IPS-NIHi11 (cell line): ENCODE measurements around the gene ZNF23.

Experiments
- DNase-seq: peaks from one replicate; pipeline ENCODE4 v3.0.0; 2012; ENCODE audit warnings: mixed read lengths, low spot score

Gene ZNF23

DNA sequence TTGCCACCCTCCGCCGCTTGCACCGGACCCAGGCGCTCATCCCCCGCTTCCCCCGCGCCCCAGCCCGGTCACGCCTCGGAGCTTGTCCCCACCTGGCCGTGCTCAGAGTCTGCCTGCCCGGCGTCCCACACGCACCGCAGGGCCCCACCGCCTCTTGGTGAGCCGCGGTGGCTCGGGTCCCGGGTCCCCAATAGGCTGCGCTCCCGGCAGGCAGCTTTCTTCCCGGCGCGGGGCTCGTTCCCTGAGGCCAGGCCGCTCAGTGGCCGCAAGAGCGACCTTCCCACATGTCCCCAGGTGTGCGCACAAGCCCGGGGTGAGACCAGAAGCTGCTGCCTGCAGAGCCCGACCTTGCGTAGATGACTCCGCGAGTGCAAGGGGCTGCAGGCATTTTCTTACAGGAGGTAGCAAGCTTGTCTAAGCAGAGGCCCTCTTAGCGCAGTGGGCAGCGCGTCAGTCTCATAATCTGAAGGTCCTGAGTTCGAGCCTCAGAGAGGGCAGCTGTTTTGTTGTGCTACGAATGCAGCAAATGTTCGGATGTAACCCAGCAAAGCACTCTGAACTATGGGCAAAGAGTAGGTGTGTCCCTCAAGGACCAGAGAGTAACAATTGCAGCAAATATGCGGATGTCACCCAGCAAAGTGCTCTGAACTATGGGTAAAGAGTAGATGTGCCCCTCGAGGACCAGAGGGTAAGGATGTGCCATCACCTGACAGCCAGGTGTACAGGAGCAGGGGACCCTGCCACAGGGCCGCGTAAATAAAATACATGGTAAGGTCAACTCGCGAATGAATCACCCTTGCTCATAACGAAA is 35.8 kb downstream of the ZNF23 start:
- DNase-seq: peak; percentile 90

DNA sequence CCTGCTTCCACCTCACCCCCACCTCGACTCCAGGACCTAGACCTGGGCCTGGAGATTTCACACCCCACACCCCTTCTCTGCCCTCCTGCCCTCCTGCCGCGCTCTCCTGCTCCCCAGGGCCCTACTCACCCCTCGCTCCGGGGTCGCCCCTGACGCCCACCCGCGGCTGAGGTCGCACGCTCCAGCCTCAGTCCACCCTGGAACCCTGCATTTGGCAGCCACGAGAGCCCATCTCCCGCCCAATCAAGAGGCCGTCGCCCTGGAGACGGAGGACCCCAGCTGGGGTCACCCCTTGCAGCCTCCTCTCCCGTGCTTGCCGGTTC is 36.3 kb downstream of the ZNF23 start:
- DNase-seq: no peak

DNA sequence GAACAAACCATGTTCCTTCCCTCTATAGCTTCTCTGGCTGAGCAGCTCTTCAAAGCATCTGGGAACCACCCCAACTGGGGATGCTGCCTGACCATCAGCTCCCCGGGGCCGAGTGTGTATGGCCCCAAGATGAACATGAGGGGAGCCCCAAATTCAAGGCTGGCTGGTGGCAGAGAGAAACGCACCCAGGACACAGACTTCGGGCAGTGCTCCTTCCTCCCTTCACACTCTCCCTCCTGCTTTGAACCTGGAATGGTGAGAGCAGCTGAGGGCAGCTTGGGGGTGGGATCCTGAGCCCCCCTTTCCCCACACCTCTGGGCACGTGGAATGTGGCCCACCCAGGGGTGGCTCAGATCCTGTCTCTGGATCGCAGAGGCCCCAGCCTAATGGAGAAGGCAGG is 37.4 kb downstream of the ZNF23 start:
- DNase-seq: no peak

DNA sequence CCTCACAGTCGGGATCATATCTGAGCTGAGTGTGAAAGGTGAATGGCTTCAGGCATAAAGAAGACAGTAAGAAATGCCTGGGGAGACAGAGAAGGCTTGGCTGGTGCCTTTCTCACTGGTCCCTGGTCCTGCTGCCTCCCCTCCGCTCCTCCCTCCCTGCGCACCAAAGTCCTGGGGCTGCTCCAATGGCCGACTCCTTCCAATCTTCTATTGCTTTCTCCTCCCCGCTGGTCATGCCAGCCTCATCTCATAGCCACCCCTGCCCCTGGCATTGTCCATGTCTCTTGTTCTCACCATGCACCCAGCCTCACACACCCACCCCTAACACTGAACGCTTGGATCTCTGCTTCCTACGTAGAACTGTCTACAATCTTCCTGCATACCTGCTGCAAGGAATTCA is 38.2 kb downstream of the ZNF23 start:
- no peak for DNase-seq

DNA sequence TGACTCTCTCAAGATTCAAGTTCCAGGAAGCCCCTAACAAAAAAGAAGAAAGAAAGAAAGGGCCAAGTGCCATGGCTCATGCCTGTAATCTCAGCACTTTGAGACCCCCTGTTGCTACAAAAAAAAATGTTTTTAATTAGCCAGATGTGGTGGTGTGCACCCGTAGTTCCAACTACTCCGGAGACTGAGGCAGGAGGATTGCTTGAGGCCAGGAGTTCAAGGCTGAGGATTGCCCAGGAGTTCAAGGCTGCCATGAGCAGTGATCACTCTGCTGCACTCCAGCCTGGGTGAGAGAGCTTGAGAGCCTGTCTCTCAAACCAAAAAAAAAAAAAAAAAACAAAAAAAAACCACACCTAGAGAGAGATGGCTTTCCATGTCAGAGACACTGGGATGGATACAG is 39.0 kb downstream of the ZNF23 start:
- no peak for DNase-seq

DNA sequence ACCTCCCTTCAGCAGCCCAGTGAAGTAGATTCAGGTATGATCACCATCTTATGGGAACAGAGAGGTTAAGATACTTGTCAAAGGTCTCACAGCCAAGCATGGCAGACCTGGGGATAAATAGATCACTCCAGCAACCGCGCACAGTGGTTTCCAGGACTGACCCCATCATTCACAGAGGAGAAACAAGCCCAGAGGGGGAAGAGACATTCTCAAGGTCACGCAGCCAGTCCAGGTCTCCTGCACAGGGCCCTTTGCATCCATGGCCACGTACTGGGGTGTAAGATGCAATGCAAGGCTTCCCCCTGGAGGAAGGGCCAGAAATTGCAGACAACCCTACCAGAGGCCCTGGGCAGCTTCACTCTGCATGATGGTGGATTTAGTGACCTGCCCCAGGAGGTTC is 40.1 kb downstream of the ZNF23 start:
- peak; percentile 69 for DNase-seq

DNA sequence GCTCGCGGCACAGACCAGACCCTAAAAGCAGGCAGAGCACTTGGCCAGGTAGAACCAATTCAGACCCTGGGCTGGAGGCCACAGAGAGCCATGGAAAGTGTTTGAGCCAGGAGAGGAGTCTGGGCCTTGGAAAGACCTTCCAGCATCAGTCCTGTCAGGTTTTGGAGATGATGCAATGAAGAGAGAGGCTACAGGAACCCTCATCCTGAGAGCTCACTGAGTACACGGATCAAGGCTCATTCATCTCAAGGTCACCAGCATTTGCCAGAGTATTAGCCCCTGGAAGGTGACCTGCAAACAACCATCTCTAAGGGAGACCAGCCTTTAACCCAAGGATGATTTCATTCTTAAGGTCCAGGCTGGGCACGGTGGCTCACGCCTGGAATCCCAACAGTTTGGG is 48.0 kb downstream of the ZNF23 start:
- DNase-seq: no peak

DNA sequence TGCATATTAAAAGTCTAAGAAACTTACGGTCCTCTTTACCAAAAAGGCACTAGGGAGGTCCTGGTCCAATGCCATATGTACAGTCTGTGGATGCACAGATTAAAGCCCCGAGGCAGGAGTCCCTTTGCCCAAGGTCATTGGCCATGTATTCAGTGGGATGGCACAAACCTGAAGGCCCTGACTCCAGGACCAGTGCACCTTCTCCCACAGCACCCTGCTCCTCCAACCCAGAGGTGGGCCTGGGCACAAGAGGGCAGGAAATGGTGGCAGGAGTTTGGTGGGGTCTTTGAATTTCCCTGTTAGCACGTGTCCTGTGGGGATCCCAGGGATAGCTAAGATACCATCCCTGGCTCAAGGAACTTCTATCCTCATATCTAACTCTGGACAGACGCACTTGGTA is 48.7 kb downstream of the ZNF23 start:
- no peak for DNase-seq

DNA sequence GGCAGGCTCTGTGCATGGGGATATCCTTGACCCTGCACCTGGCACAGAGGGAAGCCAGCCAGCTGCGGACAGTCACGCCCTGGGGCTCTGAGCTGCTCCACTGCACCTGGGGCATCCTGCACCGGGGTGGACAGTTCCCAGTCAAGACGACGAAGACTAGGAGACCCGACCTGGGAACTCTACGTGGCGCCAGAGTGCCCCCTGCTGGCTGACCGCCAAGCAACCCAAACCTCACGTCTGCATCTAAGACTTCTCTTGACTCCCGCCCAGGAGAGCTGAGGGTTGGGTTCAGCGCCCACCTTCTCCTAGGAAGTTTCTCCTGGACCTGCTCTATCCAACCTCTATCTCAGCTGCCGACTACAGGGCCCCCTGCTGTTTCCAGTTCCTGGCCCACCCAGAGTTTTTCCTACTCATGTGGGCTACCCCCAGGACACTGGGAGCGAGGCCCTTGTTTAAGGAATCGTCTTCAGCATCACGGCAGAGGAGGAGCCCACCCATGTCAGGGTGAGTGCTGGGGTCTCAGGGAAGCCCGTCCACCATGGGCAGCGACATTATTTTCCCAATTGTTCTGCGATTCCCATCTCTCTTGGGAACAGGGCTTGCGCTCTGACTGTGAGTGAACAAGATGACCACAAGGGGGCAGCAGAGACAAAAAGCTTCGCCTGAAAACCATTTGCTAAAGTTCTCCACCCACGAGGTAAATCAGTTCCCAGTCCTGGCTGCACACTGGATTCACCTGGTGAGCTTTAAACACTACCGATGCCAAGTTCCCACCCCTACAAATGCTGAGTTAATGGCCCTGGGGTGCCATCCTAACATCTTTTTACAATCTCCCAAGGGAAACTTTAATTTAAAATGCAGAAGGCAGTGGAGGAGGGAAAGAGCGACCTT is 49.5 kb downstream of the ZNF23 start:
- DNase-seq: peak; percentile 90

DNA sequence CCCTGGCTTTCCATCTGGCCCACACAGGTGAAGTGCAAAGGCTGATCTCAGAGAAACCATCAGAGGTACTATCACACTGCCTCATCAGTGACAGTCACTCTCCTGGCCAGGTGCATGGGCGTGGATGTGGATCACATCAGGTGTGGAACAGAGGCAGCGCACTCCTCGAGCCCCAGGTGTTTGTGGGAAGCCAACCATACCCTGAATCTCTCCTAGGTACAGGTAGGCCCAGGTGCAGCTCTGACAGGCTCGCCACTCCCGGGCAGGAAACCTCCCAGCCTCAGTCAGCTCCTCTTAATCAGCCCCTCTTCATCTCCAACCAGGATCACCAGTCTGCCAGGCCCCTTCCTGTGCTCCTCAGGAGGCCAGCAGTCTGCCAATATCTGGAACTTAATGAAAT is 51.9 kb downstream of the ZNF23 start:
- DNase-seq: no peak

DNA sequence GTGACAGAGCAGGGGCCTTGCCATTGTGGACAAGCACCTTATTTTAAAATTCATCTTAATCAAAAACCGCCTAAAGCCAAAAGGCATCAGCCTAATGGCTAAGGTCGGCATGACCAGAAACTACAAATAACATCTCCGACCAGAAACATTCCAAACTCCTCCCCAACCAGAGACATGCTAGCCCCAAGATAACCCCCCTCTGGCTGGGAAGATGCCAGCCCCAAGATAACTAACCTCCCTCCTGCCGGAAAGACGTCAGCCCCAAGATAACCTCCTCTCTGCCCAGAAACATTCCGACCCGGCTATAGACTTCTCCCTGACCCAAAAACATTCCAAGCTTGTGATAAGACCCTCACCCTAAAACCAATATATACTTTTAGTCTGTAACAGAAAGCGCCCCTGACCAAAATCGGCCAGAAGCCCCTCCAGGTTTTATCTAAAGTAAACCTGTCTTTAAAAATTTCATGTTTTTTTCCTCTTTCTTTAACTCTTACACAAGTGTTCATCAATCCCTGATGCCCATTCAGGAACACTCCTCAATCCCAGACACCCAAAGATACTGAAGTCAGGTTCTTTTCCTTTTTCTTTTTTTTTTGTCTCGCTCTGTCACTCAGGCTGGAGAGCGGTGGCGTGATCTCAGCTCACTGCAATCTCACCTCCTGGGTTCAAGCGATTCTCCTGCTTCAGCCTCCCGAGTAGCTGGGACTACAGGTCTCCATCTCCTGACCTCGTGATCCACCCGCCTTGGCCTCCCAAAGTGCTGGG is 52.9 kb downstream of the ZNF23 start:
- no peak for DNase-seq

DNA sequence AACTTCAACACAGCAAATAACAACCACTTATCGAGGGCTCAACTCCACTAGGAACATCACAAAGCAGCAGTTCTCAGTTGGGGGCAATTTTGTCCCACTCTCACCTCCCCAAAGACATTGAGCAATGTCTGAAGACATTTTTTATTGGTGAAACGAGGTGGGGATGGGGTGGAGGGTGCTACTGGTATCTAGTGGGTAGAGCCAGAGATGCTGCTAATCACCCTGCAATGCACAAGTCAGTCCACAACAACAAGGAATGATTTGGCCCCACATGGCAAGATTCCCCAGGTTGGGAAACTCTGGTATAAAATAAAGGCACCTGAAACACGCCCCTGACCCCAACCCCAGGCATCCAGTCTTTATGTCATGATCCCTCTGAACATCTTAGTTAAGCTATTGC is 53.5 kb downstream of the ZNF23 start:
- DNase-seq: no peak

DNA sequence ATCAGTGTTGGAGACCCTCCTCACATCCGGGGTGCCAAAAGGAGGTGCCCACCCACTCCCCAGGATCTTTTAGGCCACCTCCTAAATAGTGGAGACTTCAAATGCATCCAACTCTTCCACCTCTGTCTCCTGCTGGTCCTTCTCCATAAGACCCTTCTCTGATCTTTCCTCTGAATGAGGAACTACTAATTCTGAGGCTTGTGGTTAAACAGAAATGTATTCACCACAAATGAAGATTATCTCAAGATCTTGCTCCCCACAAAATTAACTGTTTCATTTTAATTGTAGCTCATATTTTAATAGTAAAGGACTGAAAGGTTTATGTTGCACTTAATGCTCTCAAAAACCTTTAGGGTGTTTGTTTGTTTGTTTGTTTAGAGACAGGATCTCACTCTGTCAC is 54.3 kb downstream of the ZNF23 start:
- no peak for DNase-seq

DNA sequence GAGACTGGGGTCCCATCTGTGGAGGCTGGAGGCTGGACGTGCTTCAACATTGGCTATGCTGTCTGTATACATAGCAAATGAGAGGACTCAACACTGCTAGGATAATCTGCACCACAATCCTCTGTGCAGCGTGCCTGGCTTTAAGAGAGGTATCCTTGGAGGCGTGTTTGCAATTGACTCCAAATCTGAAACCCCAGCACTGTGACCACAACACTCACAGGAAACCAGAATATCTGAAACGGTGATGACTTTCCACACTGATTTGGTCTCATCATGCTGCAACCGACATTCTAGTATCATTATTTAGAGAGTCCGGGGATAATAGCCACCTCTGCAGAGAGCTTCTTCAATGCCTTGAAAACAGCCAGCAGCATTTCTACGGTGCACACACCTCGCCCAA is 55.3 kb downstream of the ZNF23 start:
- no peak for DNase-seq

DNA sequence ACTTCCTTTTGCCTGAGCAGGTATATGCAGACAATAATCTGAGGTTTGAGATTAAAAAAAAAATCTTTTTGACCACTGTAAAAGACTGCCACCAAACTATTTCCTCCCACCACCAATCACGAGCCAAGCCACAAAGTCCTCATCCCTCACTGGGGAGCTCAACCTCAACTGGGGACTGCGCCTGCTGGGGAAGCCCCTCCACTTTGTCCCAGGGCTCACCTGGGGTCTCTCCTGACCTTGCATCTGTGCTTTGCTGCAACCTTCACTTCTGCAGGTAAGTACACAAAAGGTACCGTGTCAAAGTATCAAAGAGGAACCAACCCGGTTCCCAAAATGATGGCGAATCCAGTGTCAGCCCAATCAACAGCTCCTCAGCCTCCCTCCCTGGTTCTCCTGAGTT is 55.7 kb downstream of the ZNF23 start:
- no peak for DNase-seq

DNA sequence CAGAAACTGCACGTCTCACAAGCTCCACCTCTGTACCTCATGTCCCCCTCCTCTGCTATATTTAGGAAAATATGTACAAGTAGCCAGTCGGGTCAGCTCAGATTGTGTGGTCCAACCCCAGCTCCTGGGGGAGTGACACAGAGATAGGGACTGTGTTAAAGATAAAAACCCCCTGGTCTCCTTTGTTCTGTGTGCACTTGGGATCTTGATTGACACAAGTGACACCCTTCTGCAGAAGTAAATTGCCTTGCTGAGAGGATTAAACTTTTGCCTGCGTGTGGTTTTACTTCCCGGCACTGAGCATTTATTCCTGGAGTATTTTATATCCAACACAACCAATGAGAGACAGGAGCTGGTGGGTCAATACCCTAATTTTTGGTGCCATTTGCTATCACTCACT is 57.7 kb downstream of the ZNF23 start:
- no peak for DNase-seq

DNA sequence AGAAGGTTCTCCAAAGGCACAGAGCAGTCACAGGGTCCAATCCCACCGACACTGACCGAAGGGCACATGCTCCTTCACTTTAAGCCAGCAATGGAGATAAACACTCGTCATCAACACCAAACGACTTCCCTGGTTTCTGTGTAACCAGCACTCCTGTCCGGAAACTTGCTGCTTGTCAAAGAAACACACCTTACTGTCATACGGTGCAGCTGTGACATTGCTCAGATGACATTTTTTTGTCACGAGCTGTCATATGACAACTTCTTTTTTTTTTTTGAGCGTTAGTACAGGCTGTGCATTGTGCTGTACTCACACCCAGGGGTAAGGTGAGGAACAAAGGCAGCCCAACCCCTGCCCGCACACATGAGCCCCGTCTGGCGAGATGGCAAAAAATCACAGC is 59.4 kb downstream of the ZNF23 start:
- DNase-seq: no peak

DNA sequence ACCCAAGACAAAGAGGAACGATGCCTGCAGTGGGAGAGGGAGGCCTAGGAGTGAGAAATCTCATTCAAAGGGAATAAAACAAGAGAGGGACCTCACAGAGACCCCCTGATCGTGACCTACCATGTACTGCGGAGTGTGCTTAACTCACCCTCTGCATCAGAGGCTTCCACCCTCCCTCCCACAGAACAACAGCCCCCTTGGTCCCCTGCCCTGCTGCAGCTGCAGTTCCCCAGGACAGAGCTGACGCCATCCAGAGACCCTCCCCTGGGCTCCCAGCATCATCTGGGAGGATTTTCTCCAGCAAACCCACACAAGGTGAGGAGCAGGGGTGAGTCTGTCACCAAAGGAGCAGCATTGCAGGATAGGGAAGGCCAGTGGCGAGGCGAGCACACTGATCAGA is 60.0 kb downstream of the ZNF23 start:
- DNase-seq: no peak

DNA sequence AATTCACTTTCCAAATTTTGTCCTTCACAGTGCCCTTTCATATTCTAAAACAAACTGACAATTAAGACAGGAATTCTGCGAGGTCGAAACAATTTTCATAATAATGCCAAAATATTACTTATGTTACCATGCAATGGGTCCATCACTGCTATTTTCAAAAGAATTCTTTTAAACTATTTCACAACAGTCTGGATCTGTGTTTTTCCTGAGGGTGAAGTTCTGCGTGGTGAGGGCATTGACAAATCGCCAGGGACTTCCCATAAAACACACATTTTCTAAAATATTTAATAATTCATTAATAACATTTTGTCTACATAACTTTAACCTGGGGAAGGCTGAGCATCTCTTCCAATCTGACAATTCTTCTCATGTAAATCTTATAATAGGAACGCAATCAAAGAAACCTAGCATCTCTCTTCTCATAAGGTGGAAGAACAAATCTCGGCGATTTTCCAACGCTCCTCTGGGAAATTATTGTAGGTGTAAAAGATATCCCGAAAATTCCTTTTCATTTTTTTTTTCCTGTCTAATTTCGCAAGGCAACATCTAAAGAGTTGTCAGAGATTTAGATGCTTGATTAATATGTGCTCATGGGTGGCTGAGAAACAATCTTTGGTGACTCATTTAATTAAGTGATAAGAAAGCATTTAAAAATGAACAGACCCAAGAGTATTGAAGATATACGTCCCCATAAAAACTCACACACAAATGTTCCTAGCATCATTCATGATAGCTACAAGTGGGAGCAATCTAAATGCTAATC is 62.1 kb downstream of the ZNF23 start:
- no peak for DNase-seq
